Measurements from ENCODE around the gene CGB2. TPM values are rescaled to one million over a fixed set of nuclear protein-coding genes. Genes with fewer than 3 reads are reported as not detected.

Gene CGB2
- total RNA-seq, 4 donors from 2014 or later = not detected

- no peak for DNase-seq
- TF ChIP-seq POLR2A (IDR thresholded peaks at IDR 0.05) (no peak), POLR2AphosphoS5 (IDR thresholded peaks at IDR 0.05) (no peak), CTCF (IDR thresholded peaks at IDR 0.05) (no peak), EP300 (IDR thresholded peaks at IDR 0.05; ENCODE audit: low read depth) (no peak)
- intact Hi-C loops (cut with DNase I; ENCODE audit: low total_unique reads) = no loop called here
- H3K27ac ChIP-seq = no peak overlapping the region
- H3K4me3 ChIP-seq = no peak overlapping the region
- H3K4me1 ChIP-seq = peaks cover 9 to 25% (median 18%) of the 10 kb centered on the region in 4 donors
- H3K36me3 ChIP-seq = no peaks in the 10 kb centered on the region
- WGBS, 2 donors (ENCODE audit: low coverage in 1 of 2) = 36 to 55% methylated on average over 6 to 10 of the region's 10 CpGs
- H3K27me3 ChIP-seq = peaks cover 73% of the 10 kb centered on the region
- H3K9me3 ChIP-seq = no peaks in the 10 kb centered on the region
- in situ Hi-C loops (cut with MboI; ENCODE audit: low pct_ligation_motif_present in 1 of 4, low pct_unique_long_range_greater_than_20kb in 1 of 4, low sequenced_read_pairs in 3 of 4) = no loop called here
Observed at GRCh38 chr19:49058562-49058961, 26.9 kb downstream of the CGB2 start.

- Histone ChIP-seq H3K27me3 (peaks cover 78% of the 10 kb centered on the region), H3K4me3 (no peak overlapping the region), H3K9me3 (no peaks in the 10 kb centered on the region), H3K27ac (no peak overlapping the region), H3K4me1 (peaks cover 9 to 25% (median 18%) of the 10 kb centered on the region in 4 donors), H3K36me3 (no peaks in the 10 kb centered on the region)
- intact Hi-C loops (cut with DNase I; ENCODE audit: low total_unique reads) = no loop called here
- no peak for DNase-seq
- WGBS, 2 donors (ENCODE audit: low coverage in 1 of 2) = 54 to 64% methylated on average over 4 to 9 of the region's 9 CpGs
- TF ChIP-seq POLR2AphosphoS5 (IDR thresholded peaks at IDR 0.05) (no peak), CTCF (IDR thresholded peaks at IDR 0.05) (no peak), POLR2A (IDR thresholded peaks at IDR 0.05) (no peak), EP300 (IDR thresholded peaks at IDR 0.05; ENCODE audit: low read depth) (no peak)
- in situ Hi-C loops (cut with MboI; ENCODE audit: low pct_ligation_motif_present in 1 of 4, low pct_unique_long_range_greater_than_20kb in 1 of 4, low sequenced_read_pairs in 3 of 4) = no loop called here
Observed at GRCh38 chr19:49059053-49059452, 27.4 kb downstream of the CGB2 start.

GRCh38 chr19:49061000-49061399 is 29.3 kb downstream of the CGB2 start:
- peaks cover 97% of the 10 kb centered on the region for H3K27me3 ChIP-seq
- no peaks in the 10 kb centered on the region for H3K36me3 ChIP-seq
- H3K9me3 ChIP-seq = no peaks in the 10 kb centered on the region
- intact Hi-C loops (cut with DNase I; ENCODE audit: low total_unique reads) (no loop called here), in situ Hi-C loops (cut with MboI; ENCODE audit: low pct_ligation_motif_present in 1 of 4, low pct_unique_long_range_greater_than_20kb in 1 of 4, low sequenced_read_pairs in 3 of 4) (no loop called here)
- H3K27ac ChIP-seq = no peak overlapping the region
- no peak for DNase-seq
- WGBS, 2 donors (ENCODE audit: low coverage in 1 of 2) = 83 to 100% methylated on average over 1 to 2 of the region's 2 CpGs
- TF ChIP-seq POLR2A (IDR thresholded peaks at IDR 0.05) (no peak), POLR2AphosphoS5 (IDR thresholded peaks at IDR 0.05) (no peak), EP300 (IDR thresholded peaks at IDR 0.05; ENCODE audit: low read depth) (no peak), CTCF (IDR thresholded peaks at IDR 0.05) (no peak)
- peaks cover 9 to 32% (median 25%) of the 10 kb centered on the region in 4 donors for H3K4me1 ChIP-seq
- H3K4me3 ChIP-seq = no peak overlapping the region

GRCh38 chr19:49061445-49061844 is 29.8 kb downstream of the CGB2 start:
- WGBS, 2 donors (ENCODE audit: low coverage in 1 of 2) = 53 to 77% methylated on average over 6 to 25 of the region's 25 CpGs
- Histone ChIP-seq H3K9me3 (no peaks in the 10 kb centered on the region), H3K27ac (no peak overlapping the region), H3K4me1 (peaks cover 9 to 28% (median 23%) of the 10 kb centered on the region in 4 donors), H3K4me3 (no peak overlapping the region), H3K36me3 (no peaks in the 10 kb centered on the region), H3K27me3 (peaks cover 99% of the 10 kb centered on the region)
- no peak for DNase-seq
- in situ Hi-C loops (cut with MboI; ENCODE audit: low pct_ligation_motif_present in 1 of 4, low pct_unique_long_range_greater_than_20kb in 1 of 4, low sequenced_read_pairs in 3 of 4) (no loop called here), intact Hi-C loops (cut with DNase I; ENCODE audit: low total_unique reads) (no loop called here)
- TF ChIP-seq EP300 (IDR thresholded peaks at IDR 0.05; ENCODE audit: low read depth) = no peak
- no peak for TF ChIP-seq CTCF (IDR thresholded peaks at IDR 0.05)
- TF ChIP-seq POLR2A (IDR thresholded peaks at IDR 0.05) = no peak
- TF ChIP-seq POLR2AphosphoS5 (IDR thresholded peaks at IDR 0.05) = no peak
